Hepatocyte (in vitro differentiated cells): ENCODE measurements around the gene ADGRA1. TPM values are rescaled to one million over a fixed set of nuclear protein-coding genes. Genes with fewer than 3 reads are reported as not detected.

Experiments
- DNase-seq: peaks from one replicate; pipeline ENCODE4 v3.0.0-alpha.2; 2016; ENCODE audit warnings: low spot score
- H2AFZ ChIP-seq: fragments of 200-600 bp; sonication (generic); 2 replicates; pipeline ENCODE4 v1.6.0; 2016; ENCODE audit warnings: antibody characterized with exemption, mild to moderate bottlenecking
- H3K27ac ChIP-seq: fragments of 200-600 bp; sonication (generic); 2 replicates; pipeline ENCODE4 v1.5.1; 2016; ENCODE audit warnings: mild to moderate bottlenecking
- H3K27me3 ChIP-seq: fragments of 200-600 bp; sonication (generic); 2 replicates; pipeline ENCODE4 v1.6.1; 2016
- H3K36me3 ChIP-seq: fragments of 200-600 bp; sonication (generic); replicated peaks from 2 replicates; pipeline ENCODE4 v1.5.1; 2016; ENCODE audit warnings: low read depth; ENCODE audit not compliant: insufficient read depth
- H3K4me1 ChIP-seq: fragments of 200-600 bp; sonication (generic); 2 replicates; pipeline ENCODE4 v1.5.1; 2016; ENCODE audit warnings: mild to moderate bottlenecking, moderate library complexity; ENCODE audit not compliant: insufficient read depth
- H3K4me2 ChIP-seq: fragments of 200-600 bp; sonication (generic); 2 replicates; pipeline ENCODE4 v1.6.0; 2016
- H3K4me3 ChIP-seq: fragments of 200-600 bp; sonication (generic); 2 replicates; pipeline ENCODE4 v1.5.1; 2016; ENCODE audit warnings: mild to moderate bottlenecking
- H3K79me2 ChIP-seq: fragments of 200-600 bp; sonication (generic); 2 replicates; pipeline ENCODE4 v1.6.0; 2017; ENCODE audit warnings: mild to moderate bottlenecking
- H3K9me2 ChIP-seq: fragments of 200-600 bp; sonication (generic); replicated peaks from 2 replicates; pipeline ENCODE4 v1.6.0; 2017; ENCODE audit warnings: mild to moderate bottlenecking; ENCODE audit not compliant: insufficient read depth
- H3K9me3 ChIP-seq: fragments of 200-600 bp; sonication (generic); 2 replicates; pipeline ENCODE4 v1.5.1; 2016; ENCODE audit warnings: low read depth, mild to moderate bottlenecking
- H4K20me1 ChIP-seq: fragments of 200-600 bp; sonication (generic); 2 replicates; pipeline ENCODE4 v1.6.0; 2016; ENCODE audit warnings: mild to moderate bottlenecking; ENCODE audit not compliant: insufficient read depth, poor library complexity, severe bottlenecking
- EZH2 ChIP-seq: fragments of 200-600 bp; sonication (generic); IDR thresholded peaks from 2 replicates; pipeline ENCODE4 v1.6.1; 2016; ENCODE audit warnings: antibody characterized with exemption, mild to moderate bottlenecking, borderline replicate concordance
- EZH2phosphoT487 ChIP-seq: fragments of 200-600 bp; sonication (generic); IDR thresholded peaks from one replicate; pipeline ENCODE4 v1.6.1; 2018; ENCODE audit warnings: antibody characterized with exemption, mild to moderate bottlenecking, low read depth, moderate library complexity; ENCODE audit not compliant: unreplicated experiment, severe bottlenecking
- WGBS: methylation state at CpG from one replicate; pipeline ENCODE4 v1.1.6; 2016; ENCODE audit warnings: low lambda C conversion rate; ENCODE audit errors: missing lambda C conversion rate; 5-methylcytosine and 5-hydroxymethylcytosine counted together
- polyA plus RNA-seq: library from polyadenylated mRNA; unstranded; fragments of >200 nt; fragmentation: Nextera tagmentation; extraction: Ambion mirVana; gene quantifications from 2 replicates; pipeline ENCODE4 v1.2.1, GENCODE V29; 2016
- total RNA-seq: library from RNA; depleted of rRNA; stranded (reverse); fragments of >200 nt; gene quantifications from 2 replicates; pipeline ENCODE4 v1.2.3, GENCODE V29; 2014
- TF ChIP-seq, protein P1 (sequence below): fragments of 200-600 bp; sonication (generic); IDR thresholded peaks from 2 replicates; pipeline ENCODE4 v1.5.1; 2016; ENCODE audit warnings: antibody characterized with exemption, mild to moderate bottlenecking; ENCODE audit not compliant: poor library complexity

The ADGRA1 gene
- total and polyA plus RNA-seq, 2 experiments from 2014 or later, result 0.47 TPM; not detected in 1

DNA sequence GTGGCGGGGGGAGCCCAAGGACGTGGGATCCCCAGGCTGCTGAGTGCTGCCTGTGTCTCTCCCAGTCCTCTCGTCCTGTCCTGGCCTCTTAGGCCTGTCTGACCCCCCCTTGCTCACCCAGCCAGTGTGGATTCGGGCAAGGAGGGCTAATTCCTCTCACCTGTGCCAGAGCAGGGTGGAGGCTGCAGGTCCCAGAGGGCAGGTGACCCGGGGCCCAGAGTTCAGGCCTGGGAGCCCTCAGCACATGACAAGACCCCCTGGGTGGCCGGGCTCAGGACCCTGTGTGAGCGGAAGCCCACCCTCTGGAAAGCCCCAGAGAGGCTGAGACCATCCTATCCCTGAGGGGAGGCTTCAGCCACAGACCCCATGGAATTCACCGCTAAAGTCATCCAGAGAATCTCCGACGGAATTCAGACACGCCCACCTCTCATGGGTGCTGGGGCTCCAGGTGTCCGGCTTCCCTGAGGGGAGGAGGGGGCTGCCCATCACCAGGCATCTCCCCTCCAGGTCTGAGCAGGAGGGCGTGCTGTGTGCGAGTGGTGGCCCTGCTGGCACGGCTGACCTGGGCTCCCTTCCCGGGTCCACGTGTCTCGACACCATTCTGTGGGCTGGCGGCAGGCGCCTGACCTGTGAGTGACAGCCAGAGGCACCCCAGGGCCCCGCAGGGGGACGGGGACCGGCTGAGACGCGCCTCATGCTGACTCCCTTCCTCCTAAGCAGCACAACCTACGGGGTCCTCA, 77.3 kb downstream of the ADGRA1 start:
- H3K36me3 ChIP-seq, result no peaks in the 10 kb centered on the region

DNA sequence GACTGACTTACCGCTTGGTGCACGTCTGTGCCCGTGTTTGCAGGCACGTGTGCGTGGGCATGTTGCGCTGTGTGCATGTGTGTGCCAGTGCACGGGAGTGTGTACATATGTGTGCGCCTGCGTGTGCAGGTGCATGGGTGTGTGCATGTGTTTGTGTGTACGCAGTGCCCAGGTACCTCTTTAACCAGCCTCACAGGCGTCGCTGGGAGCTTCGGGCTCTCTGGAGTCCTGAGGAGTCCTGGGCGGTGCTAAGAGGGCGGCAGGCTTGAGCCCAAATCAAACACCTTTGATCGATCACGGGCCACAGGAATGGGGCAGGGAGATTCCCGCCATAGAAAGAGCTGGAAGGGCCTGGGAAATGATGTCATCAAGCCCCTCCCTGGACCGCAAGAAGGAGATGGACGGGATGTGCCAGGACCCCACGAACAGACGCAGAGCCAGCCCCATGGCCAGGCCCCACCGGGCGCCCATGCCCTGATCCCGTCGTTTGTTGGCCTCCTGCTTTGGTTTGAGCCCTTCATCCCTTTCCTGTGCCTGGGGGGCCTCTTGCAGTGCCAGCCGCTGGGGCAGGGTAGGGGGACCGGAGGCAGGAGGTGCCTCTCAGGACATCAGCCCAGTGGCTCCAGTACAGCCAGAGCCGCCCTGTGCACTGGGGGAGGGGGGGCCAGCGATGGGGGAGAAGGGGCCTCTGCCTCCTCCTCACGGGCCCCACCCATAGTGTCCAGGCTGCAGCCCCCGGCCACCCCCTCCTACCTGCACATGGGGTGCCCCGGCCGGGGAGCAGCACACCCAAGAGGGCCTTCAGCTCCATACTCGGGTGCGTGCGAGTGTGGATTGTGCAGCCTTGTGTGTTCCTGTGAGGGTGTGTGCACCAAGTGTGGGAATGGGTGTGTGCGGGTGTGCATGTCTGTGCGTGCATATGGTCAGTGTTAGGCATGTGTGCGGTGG, 78.1 kb downstream of the ADGRA1 start:
- Histone ChIP-seq H3K27me3 (no peaks in the 10 kb centered on the region), H3K27ac (no peak overlapping the region), H3K36me3 (no peaks in the 10 kb centered on the region), H3K9me2 (no peaks in the 10 kb centered on the region), H2AFZ (no peak overlapping the region), H3K9me3 (no peaks in the 10 kb centered on the region), H3K79me2 (no peaks in the 10 kb centered on the region), H3K4me1 (peaks cover 10% of the 10 kb centered on the region), H3K4me2 (no peak overlapping the region), H3K4me3 (no peak overlapping the region), H4K20me1 (peaks cover 3% of the 10 kb centered on the region)
- 95% methylated on average over 32 of the region's 40 CpGs for WGBS
- TF ChIP-seq EZH2phosphoT487, result no peak
- TF ChIP-seq, protein P1, sequence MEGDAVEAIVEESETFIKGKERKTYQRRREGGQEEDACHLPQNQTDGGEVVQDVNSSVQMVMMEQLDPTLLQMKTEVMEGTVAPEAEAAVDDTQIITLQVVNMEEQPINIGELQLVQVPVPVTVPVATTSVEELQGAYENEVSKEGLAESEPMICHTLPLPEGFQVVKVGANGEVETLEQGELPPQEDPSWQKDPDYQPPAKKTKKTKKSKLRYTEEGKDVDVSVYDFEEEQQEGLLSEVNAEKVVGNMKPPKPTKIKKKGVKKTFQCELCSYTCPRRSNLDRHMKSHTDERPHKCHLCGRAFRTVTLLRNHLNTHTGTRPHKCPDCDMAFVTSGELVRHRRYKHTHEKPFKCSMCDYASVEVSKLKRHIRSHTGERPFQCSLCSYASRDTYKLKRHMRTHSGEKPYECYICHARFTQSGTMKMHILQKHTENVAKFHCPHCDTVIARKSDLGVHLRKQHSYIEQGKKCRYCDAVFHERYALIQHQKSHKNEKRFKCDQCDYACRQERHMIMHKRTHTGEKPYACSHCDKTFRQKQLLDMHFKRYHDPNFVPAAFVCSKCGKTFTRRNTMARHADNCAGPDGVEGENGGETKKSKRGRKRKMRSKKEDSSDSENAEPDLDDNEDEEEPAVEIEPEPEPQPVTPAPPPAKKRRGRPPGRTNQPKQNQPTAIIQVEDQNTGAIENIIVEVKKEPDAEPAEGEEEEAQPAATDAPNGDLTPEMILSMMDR, result no peak
- no peak for TF ChIP-seq EZH2
- no peak for DNase-seq

More for the DNA sequence above, 77.3 kb downstream of the ADGRA1 start:
- Histone ChIP-seq H3K79me2 (no peaks in the 10 kb centered on the region), H2AFZ (no peak overlapping the region), H3K4me1 (peaks cover 11% of the 10 kb centered on the region), H3K27ac (no peak overlapping the region), H3K27me3 (no peaks in the 10 kb centered on the region), H4K20me1 (peaks cover 3% of the 10 kb centered on the region), H3K4me2 (no peak overlapping the region), H3K9me2 (no peaks in the 10 kb centered on the region), H3K9me3 (no peaks in the 10 kb centered on the region), H3K4me3 (no peak overlapping the region)
- no peak for DNase-seq
- TF ChIP-seq, protein P1, result no peak
- TF ChIP-seq EZH2phosphoT487 (no peak), EZH2 (no peak)
- 89% methylated on average over 23 of the region's 26 CpGs for WGBS

DNA sequence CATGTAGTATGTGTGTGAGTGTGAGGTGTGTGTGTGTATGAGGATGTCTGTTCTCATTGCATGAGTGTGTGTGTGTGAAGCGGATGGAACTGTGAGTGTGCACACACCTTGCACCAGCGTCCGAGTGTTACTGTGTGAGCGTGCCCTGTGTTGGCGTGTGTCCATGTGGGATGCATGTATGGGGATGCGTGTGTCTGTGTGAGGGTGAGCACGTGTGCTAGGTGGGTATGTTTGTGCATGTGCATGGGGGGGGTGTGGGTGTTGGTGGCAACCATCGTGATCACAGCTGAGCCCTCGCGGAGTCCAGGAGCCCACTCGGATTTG, 78.7 kb downstream of the ADGRA1 start:
- Histone ChIP-seq H3K36me3 (no peaks in the 10 kb centered on the region), H4K20me1 (peaks cover 3% of the 10 kb centered on the region), H3K27ac (no peak overlapping the region), H3K9me3 (no peaks in the 10 kb centered on the region), H3K4me3 (no peak overlapping the region), H3K4me1 (peaks cover 4% of the 10 kb centered on the region), H3K9me2 (no peaks in the 10 kb centered on the region), H3K79me2 (no peaks in the 10 kb centered on the region), H3K27me3 (no peaks in the 10 kb centered on the region), H2AFZ (no peak overlapping the region), H3K4me2 (no peak overlapping the region)
- no peak for DNase-seq
- no peak for TF ChIP-seq EZH2
- TF ChIP-seq, protein P1, result no peak
- TF ChIP-seq EZH2phosphoT487, result no peak
- WGBS, result 99% methylated on average over 11 of the region's 11 CpGs
